HEK293T (cell line): ENCODE measurements around the gene MOV10.
"Not testable (repeated sequence)": the region's sequence is repeated elsewhere in the genome, so short reads cannot be mapped to it uniquely, and the experiment has no call there.

Source experiments
- CTCF ChIA-PET: fragments of 350-600 bp; formaldehyde crosslinking; extraction: SDS; loops from one replicate; lab custom pipeline; 2021; ENCODE audit warnings: antibody characterized with exemption, inconsistent platforms; lab: Yijun Ruan, JAX
- POLR2A ChIA-PET: fragments of 350-600 bp; formaldehyde crosslinking; extraction: SDS; loops from one replicate; lab custom pipeline; 2020; ENCODE audit warnings: antibody characterized with exemption, inconsistent platforms; lab: Yijun Ruan, JAX
- DNase-seq: peaks from one replicate; pipeline ENCODE4 v3.0.0; 2012; ENCODE audit warnings: mixed read lengths; ENCODE audit errors: extremely low spot score
- ARNT ChIP-seq: fragments of 450-650 bp; IDR thresholded peaks from 2 replicates; pipeline ENCODE4 v1.6.1; 2017; ENCODE audit warnings: mild to moderate bottlenecking
- BHLHE40 ChIP-seq: fragments of 450-650 bp; IDR thresholded peaks from 2 replicates; pipeline ENCODE4 v1.6.1; 2016; ENCODE audit warnings: mild to moderate bottlenecking, moderate library complexity, borderline replicate concordance
- CTBP1 ChIP-seq: fragments of 450-650 bp; IDR thresholded peaks from 2 replicates; pipeline ENCODE4 v1.6.1; 2016; ENCODE audit warnings: borderline replicate concordance
- ELF4 ChIP-seq: fragments of 450-650 bp; IDR thresholded peaks from 2 replicates; pipeline ENCODE4 v1.6.1; 2017; ENCODE audit warnings: antibody characterized with exemption
- FOXA1 ChIP-seq: fragments of 450-650 bp; IDR thresholded peaks from 2 replicates; pipeline ENCODE4 v1.6.1; 2016; ENCODE audit warnings: mild to moderate bottlenecking
- FOXK2 ChIP-seq: fragments of 450-650 bp; IDR thresholded peaks from 2 replicates; pipeline ENCODE4 v1.6.1; 2016; ENCODE audit warnings: mild to moderate bottlenecking
- FOXM1 ChIP-seq: fragments of 450-650 bp; IDR thresholded peaks from 2 replicates; pipeline ENCODE4 v1.6.1; 2017; ENCODE audit warnings: mild to moderate bottlenecking, borderline replicate concordance
- HDGF ChIP-seq: fragments of 450-650 bp; IDR thresholded peaks from 2 replicates; pipeline ENCODE4 v1.6.1; 2017; ENCODE audit warnings: antibody characterized with exemption, borderline replicate concordance
- L3MBTL2 ChIP-seq: fragments of 450-650 bp; conservative IDR thresholded peaks from 2 replicates; pipeline ENCODE4 v1.6.1; 2016; ENCODE audit warnings: mild to moderate bottlenecking
- LEF1 ChIP-seq: fragments of 450-650 bp; IDR thresholded peaks from 2 replicates; pipeline ENCODE4 v1.6.1; 2017; ENCODE audit warnings: mild to moderate bottlenecking, borderline replicate concordance
- NFRKB ChIP-seq: fragments of 450-650 bp; IDR thresholded peaks from 2 replicates; pipeline ENCODE4 v1.6.1; 2016; ENCODE audit warnings: mild to moderate bottlenecking, moderate library complexity
- PKNOX1 ChIP-seq: fragments of 450-650 bp; IDR thresholded peaks from 2 replicates; pipeline ENCODE4 v1.6.1; 2016
- SP1 ChIP-seq: fragments of 450-650 bp; IDR thresholded peaks from 2 replicates; pipeline ENCODE4 v1.6.1; 2017
- SUZ12 ChIP-seq: fragments of 450-650 bp; IDR thresholded peaks from 2 replicates; pipeline ENCODE4 v1.6.1; 2016; ENCODE audit warnings: mild to moderate bottlenecking
- TARDBP ChIP-seq: fragments of 450-650 bp; IDR thresholded peaks from 2 replicates; pipeline ENCODE4 v1.6.1; 2016
- ZNF384 ChIP-seq: fragments of 450-650 bp; IDR thresholded peaks from 2 replicates; pipeline ENCODE4 v1.6.1; 2016

Gene MOV10

GRCh38 chr1:112727716-112728115, 53.3 kb downstream of the MOV10 start:
- no peak for TF ChIP-seq ZNF384
- no peak for TF ChIP-seq SP1
- TF ChIP-seq ARNT: no peak
- no peak for TF ChIP-seq TARDBP
- TF ChIP-seq PKNOX1: no peak
- no peak for TF ChIP-seq ELF4
- no peak for TF ChIP-seq NFRKB
- TF ChIP-seq LEF1: no peak
- no peak for TF ChIP-seq HDGF
- no peak for TF ChIP-seq SUZ12
- DNase-seq: no peak
- ChIA-PET POLR2A (no interaction called here), CTCF (no interaction called here)

- POLR2A ChIA-PET, CTCF ChIA-PET, DNase-seq: not testable (repeated sequence)
These were observed 54.0 kb downstream of the MOV10 start for GRCh38 chr1:112728306-112728971.

GRCh38 chr1:112729011-112729410, 54.6 kb downstream of the MOV10 start:
- CTCF ChIA-PET: interaction anchor here (0.7 kb wide), 1 partner anchor 1099 kb away, joined by 3 read pairs; no protein-coding TSS in a partner anchor
- POLR2A ChIA-PET, DNase-seq: not testable (repeated sequence)

- TF ChIP-seq HDGF: no peak
- no peak for TF ChIP-seq FOXK2
- no peak for TF ChIP-seq FOXA1
- TF ChIP-seq L3MBTL2: no peak
- TF ChIP-seq FOXM1: no peak
- TF ChIP-seq SP1: no peak
- TF ChIP-seq BHLHE40: no peak
- no peak for TF ChIP-seq ZNF384
- TF ChIP-seq ARNT: no peak
- TF ChIP-seq LEF1: no peak
- TF ChIP-seq PKNOX1: no peak
- TF ChIP-seq SUZ12: no peak
- CTCF ChIA-PET: interaction anchor here (0.7 to 1.1 kb wide), 3 partner anchors 343 to 1100 kb away, joined by 3 to 4 read pairs (median 3); no protein-coding TSS in a partner anchor
- POLR2A ChIA-PET: no interaction called here
- no peak for DNase-seq
These were observed 55.5 kb downstream of the MOV10 start for GRCh38 chr1:112729909-112730308.

GRCh38 chr1:112731451-112731850, 57.0 kb downstream of the MOV10 start:
- no peak for DNase-seq
- POLR2A ChIA-PET: no interaction called here
- no peak for TF ChIP-seq FOXA1
- TF ChIP-seq SP1: no peak
- TF ChIP-seq HDGF: no peak
- no peak for TF ChIP-seq LEF1
- no peak for TF ChIP-seq FOXM1
- no peak for TF ChIP-seq ZNF384
- no peak for TF ChIP-seq PKNOX1
- TF ChIP-seq SUZ12: no peak
- no peak for TF ChIP-seq ELF4
- TF ChIP-seq BHLHE40: no peak
- TF ChIP-seq L3MBTL2: no peak
- TF ChIP-seq NFRKB: no peak
- TF ChIP-seq CTBP1: no peak
- CTCF ChIA-PET: no interaction called here

GRCh38 chr1:112735752-112736151, 61.3 kb downstream of the MOV10 start:
- ChIA-PET POLR2A (no interaction called here), CTCF (no interaction called here)
- no peak for TF ChIP-seq FOXM1
- no peak for TF ChIP-seq SP1
- TF ChIP-seq TARDBP: no peak
- TF ChIP-seq ARNT: no peak
- no peak for TF ChIP-seq HDGF
- no peak for TF ChIP-seq NFRKB
- TF ChIP-seq BHLHE40: no peak
- no peak for TF ChIP-seq L3MBTL2
- TF ChIP-seq LEF1: no peak
- no peak for TF ChIP-seq ELF4
- TF ChIP-seq CTBP1: no peak
- TF ChIP-seq SUZ12: no peak
- no peak for TF ChIP-seq FOXK2
- no peak for TF ChIP-seq FOXA1
- no peak for TF ChIP-seq ZNF384
- TF ChIP-seq PKNOX1: no peak
- no peak for DNase-seq
